Measurements from ENCODE around the gene AMOTL2.

AMOTL2 gene

GRCh38 chr3:134317106-134317947 is 56.9 kb downstream of the AMOTL2 start:
- in situ Hi-C loops (cut with MboI; ENCODE audit: low sequenced_read_pairs): no loop called here

GRCh38 chr3:134315286-134316106 is 58.8 kb downstream of the AMOTL2 start:
- in situ Hi-C loops (cut with MboI; ENCODE audit: low sequenced_read_pairs): no loop called here

GRCh38 chr3:134314588-134315285 is 59.5 kb downstream of the AMOTL2 start:
- in situ Hi-C loops (cut with MboI; ENCODE audit: low sequenced_read_pairs): no loop called here

- in situ Hi-C loops (cut with MboI; ENCODE audit: low sequenced_read_pairs): no loop called here
Measured at GRCh38 chr3:134313847-134314587, 60.2 kb downstream of the AMOTL2 start.

- in situ Hi-C loops (cut with MboI; ENCODE audit: low sequenced_read_pairs): no loop called here
Measured at GRCh38 chr3:134312873-134313846, 61.1 kb downstream of the AMOTL2 start.

GRCh38 chr3:134312072-134312872 is 62.0 kb downstream of the AMOTL2 start:
- in situ Hi-C loops (cut with MboI; ENCODE audit: low sequenced_read_pairs): no loop called here

GRCh38 chr3:134311693-134312071 is 62.6 kb downstream of the AMOTL2 start:
- in situ Hi-C loops (cut with MboI; ENCODE audit: low sequenced_read_pairs): no loop called here

- in situ Hi-C loops (cut with MboI; ENCODE audit: low sequenced_read_pairs): no loop called here
Measured at GRCh38 chr3:134311265-134311664, 63.0 kb downstream of the AMOTL2 start.

GRCh38 chr3:134309987-134310700 is 64.1 kb downstream of the AMOTL2 start:
- in situ Hi-C loops (cut with MboI; ENCODE audit: low sequenced_read_pairs): loop anchor here (5.0 to 10.0 kb wide), 2 partner anchors 95 to 162 kb away; no protein-coding TSS in a partner anchor

- in situ Hi-C loops (cut with MboI; ENCODE audit: low sequenced_read_pairs): loop anchor here (5.0 to 10.0 kb wide), 2 partner anchors 94 to 164 kb away; no protein-coding TSS in a partner anchor
Measured at GRCh38 chr3:134308350-134308891, 65.8 kb downstream of the AMOTL2 start.

GRCh38 chr3:134307425-134307824 is 66.8 kb downstream of the AMOTL2 start:
- in situ Hi-C loops (cut with MboI; ENCODE audit: low sequenced_read_pairs): loop anchor here (5.0 to 10.0 kb wide), 2 partner anchors 93 to 165 kb away; no protein-coding TSS in a partner anchor

- in situ Hi-C loops (cut with MboI; ENCODE audit: low sequenced_read_pairs): loop anchor here (5.0 to 10.0 kb wide), 2 partner anchors 92 to 166 kb away; no protein-coding TSS in a partner anchor
Measured at GRCh38 chr3:134306320-134306719, 67.9 kb downstream of the AMOTL2 start.
